ENCODE results near the gene DQX1.

Gene DQX1

GRCh38 chr2:74536166-74536950 is 10.3 kb upstream of the DQX1 start:
- no peak overlapping the region for H3K4me3 ChIP-seq (ENCODE audit: low read length)
- DNase-seq (ENCODE audit: low read depth, low spot score): no peak

DNA sequence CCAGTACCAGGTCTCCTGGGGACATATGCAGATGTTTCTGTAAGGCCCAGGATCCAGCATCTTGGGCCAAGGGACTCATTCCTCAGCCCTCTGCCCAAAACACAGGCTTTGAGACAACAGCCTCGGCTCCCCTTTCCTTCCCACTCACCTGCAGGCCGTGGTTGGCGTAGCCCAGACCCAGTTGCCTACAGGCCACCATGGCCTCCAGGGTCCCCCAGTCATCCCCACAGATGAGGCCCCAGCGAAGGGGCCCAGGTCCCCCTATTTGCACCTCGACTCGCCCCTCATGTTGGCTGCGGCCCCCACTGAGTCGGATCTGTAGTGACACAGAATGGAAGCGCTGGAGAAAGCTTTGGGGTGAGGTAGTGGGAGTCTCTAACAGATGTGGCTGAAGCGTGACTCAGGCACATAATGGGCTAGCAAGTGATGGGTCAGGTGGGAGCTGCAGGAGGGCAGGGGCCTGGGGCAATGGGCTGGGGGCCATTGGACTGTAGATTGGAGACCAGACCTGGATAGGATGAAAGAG is 9.5 kb upstream of the DQX1 start:
- no peak for DNase-seq (ENCODE audit: low read depth, low spot score)

DNA sequence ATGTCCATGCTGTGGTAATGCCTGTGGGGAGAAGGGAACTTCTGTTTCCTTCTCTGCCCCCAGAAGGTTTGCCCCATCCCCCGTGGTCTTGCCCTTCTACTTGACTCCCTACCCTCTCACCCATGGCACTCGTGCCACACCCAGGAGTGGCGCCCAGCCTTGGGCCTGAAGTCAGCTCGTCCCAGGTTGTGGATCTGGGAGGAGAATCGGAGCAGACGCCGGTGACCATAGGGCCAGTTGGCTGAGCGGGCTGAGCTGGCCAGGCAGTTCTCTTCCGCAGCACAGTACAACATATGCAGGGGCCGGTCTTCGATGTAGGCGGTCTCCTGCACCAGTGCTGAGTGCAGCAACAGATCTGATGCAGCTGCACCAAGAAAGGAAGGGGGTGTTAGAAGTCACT is 8.4 kb upstream of the DQX1 start:
- DNase-seq (ENCODE audit: low read depth, low spot score): no peak
- H3K4me3 ChIP-seq (ENCODE audit: low read length): no peak overlapping the region

More for the DNA sequence above, 9.5 kb upstream of the DQX1 start:
- H3K4me3 ChIP-seq (ENCODE audit: low read length): no peak overlapping the region

DNA sequence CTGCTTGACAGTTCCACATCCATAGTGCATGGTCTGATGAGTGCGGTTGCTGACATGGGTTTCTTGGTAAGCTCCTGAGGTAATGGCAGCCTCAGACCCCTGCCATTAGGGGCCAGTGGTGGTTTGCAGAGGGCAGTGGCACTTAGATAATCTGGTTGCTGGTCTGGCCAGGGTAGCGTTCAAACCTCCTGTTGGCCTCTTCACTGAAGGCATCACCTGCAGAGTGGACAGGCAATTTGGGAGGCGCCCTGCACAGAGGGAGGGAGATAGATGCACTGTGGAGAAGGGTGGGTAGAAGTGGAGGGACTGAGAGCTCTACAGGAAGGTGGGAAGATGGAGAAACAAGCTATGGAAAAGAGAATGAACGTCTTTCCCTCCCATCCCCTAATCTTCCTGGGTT is 7.4 kb upstream of the DQX1 start:
- H3K4me3 ChIP-seq (ENCODE audit: low read length): no peak overlapping the region
- DNase-seq (ENCODE audit: low read depth, low spot score): no peak

DNA sequence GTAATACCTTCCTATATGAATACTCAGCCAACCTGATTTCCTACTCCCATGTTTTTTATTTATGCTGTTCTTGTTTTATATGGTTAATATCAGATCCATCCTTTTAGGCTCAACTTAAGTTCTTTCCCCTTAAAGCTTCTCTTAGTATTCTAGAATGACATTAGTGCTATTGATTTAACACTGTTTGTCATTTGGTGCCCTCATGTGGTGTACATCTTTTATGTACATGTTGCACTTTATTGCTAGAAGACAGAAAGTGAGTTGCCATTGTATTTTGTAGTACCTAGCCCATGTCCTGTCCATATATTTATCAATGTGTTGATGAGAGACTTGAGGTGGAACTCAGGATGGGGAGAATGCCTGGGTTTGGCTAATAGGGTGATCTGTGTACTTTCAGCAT is 6.2 kb upstream of the DQX1 start:
- no peak overlapping the region for H3K4me3 ChIP-seq (ENCODE audit: low read length)
- DNase-seq (ENCODE audit: low read depth, low spot score): peak; percentile 60

GRCh38 chr2:74531666-74532065 is 5.6 kb upstream of the DQX1 start:
- DNase-seq (ENCODE audit: low read depth, low spot score): no peak
- no peak overlapping the region for H3K4me3 ChIP-seq (ENCODE audit: low read length)

GRCh38 chr2:74530239-74531187 is 4.5 kb upstream of the DQX1 start:
- peak overlapping the region; percentile 99 for H3K4me3 ChIP-seq (ENCODE audit: low read length)
- no peak for DNase-seq (ENCODE audit: low read depth, low spot score)

DNA sequence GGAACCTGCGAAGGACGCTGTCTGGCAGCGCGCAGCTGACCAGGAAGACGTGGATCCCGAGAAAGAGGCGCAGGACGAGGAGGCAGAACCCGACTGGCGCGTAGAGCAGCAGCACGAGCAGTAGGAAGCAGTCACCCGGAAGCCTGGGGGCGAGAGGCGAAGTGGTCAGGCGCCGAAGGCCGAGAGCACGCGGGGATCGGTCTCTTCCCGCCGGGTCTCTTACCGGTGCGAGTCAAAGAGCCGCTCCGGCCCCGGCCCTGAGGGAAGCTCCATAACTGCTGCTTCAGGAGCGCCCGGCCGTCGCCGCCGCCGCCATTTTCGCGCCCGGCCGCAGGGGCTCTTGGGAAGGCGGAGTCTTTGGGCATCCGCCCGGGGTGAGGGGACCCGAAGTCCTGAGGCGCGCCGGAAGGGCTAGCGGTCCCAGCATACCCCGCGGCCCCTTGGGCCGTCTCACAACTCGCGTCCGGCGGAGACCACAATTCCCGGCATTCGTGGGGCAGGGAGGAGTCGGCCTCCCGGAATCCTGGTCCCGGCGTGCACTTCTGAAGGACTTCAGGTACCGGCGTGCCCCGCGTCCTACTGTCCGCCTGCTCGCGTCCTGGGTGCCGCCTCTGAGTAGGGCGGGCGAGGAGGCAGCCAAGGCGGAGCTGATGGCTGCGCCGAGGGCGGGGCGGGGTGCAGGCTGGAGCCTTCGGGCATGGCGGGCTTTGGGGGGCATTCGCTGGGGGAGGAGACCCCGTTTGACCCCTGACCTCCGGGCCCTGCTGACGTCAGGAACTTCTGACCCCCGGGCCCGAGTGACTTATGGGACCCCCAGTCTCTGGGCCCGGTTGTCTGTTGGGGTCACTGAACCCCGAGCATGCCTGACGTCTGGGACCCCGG is 3.6 kb upstream of the DQX1 start, which contains the start of the genes AUP1 and HTRA2:
AUP1 (minus strand) TSS at position 350 of the 882 bp plus-strand sequence; CDS start at position 273, 77 bp downstream.
HTRA2 (plus strand) TSS at position 577 of the 882 bp plus-strand sequence; CDS start at position 651, 74 bp downstream.
- DNase-seq (ENCODE audit: low read depth, low spot score): peak; percentile 74
- H3K4me3 ChIP-seq (ENCODE audit: low read length): peak within 1 kb of the TSS; percentile 99

DNA sequence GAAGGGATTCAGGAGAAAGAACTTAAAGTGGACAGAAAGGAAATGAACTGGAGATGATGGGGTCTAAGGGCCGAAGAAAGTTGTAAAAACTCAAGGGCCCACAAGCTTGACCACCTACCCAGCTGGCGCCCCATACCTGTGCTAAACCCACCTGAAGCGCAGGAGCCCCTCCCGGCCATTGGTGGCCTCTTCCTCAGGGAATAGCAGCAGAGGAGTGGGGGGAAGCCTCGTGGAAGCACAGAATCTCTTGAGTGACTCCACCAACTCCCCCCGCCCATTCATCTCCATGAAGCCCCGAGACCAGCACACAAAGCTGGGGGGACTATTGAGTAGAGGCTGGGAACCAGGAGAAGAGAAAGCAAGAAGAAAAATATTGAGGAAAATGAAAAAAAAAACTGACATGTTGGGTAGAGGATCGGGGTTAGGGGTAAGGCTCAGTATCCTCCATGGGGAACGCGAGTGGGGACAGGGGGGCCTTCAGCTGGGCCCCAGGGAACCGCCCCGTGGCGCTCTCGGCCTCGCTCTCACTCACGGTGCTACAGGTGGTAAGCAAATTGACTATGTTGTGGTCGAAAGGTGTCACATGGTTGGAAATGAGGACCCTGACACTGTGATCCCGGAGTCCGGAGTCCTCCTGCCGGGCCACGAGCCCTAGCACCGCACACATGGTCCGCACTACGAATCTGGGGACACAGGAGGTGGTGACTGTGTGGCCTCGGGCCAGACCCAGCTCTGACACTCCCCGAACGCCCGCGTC is 2.7 kb upstream of the DQX1 start:
- peak overlapping the region; percentile 99 for H3K4me3 ChIP-seq (ENCODE audit: low read length)
- DNase-seq (ENCODE audit: low read depth, low spot score): no peak

DNA sequence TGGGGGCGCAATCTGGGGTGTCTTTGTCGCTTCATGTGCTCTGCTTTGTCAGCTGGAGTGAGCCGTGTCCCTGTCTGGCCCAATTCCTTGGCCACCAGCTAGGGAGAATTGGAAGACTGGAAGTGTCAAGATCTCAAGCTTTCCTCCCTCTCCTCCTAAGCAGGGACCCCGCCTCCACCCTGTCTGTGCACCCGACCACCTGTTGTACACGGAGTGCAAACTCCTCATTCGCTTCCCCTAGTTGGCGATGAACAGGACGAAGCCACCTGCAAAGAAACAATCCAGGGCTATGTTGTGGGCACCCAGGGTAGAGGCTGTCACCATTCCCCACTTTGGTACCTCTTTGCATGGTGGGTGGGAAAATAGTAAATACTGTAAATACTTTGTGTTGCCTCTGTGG is 1.7 kb upstream of the DQX1 start:
- no peak for DNase-seq (ENCODE audit: low read depth, low spot score)
- peak overlapping the region; percentile 99 for H3K4me3 ChIP-seq (ENCODE audit: low read length)

DNA sequence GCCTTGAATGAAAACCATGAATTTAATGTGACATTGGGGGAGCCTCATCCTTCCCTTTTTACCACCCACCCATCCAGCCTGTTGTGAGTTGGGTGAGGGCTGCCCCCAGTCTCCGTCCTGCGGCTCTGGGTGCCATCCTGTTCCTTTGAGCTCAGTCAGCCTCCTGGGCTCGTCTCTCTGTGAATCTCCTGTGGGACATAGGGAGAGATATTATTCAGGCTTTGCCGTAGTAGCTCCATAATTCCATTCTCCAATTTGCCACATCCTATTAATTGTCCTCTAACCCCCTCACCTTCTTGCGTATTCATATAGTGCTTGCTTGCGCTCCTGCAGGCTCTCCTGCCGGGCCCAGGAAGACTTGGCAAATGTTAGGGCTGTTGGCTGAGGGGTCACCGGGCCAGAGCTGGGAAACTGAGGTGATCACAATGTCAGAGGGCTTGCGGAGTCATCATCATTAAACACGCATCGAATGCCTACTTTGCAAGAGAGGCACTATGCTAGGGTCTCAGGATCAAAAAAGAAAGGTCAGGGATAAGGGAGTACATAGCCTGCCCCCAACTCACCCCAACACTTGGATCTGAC is 709 bp upstream of the DQX1 start:
- no peak for DNase-seq (ENCODE audit: low read depth, low spot score)
- H3K4me3 ChIP-seq (ENCODE audit: low read length): no peak overlapping the region

DNA sequence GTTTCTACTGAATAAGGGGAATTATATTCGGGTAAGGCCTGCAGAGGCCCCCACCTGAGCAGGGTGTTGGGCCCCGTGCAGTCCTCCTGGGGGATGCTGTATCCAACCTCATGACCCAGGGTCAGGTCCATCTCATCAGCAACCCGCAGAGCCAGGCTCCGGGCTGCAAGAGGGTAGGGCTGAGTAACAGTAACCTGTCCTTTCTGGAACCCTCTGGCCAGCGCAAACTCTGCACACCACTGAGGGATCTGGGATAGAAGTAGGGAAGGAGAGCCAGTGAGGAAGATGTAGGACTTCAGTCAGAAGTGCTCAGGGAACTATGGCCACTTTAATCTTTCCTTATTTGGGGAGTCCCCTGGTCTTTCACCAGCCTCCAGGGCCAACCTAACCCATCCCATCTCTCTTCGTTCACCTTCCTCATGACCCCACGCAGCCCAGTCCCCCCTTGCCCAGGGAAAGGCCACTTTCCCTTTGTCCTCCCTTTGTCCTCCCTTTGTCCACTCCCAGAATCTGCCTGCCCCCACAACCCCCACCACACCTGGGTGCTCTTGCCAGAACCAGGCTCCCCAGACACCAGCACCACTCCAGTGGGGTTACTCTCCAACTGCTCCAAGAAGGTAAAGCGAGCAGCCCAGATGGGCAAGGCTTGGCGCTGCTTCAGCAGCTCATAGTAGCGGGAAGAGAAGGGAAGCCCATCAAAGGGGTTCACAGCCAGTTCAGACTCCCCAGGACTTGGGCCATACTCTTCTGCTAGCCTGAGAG is 895 bp downstream of the DQX1 start:
- H3K4me3 ChIP-seq (ENCODE audit: low read length): no peak overlapping the region
- DNase-seq (ENCODE audit: low read depth, low spot score): no peak

- no peak overlapping the region for H3K4me3 ChIP-seq (ENCODE audit: low read length)
- no peak for DNase-seq (ENCODE audit: low read depth, low spot score)
Observed at GRCh38 chr2:74524005-74524404, 2.0 kb downstream of the DQX1 start.

DNA sequence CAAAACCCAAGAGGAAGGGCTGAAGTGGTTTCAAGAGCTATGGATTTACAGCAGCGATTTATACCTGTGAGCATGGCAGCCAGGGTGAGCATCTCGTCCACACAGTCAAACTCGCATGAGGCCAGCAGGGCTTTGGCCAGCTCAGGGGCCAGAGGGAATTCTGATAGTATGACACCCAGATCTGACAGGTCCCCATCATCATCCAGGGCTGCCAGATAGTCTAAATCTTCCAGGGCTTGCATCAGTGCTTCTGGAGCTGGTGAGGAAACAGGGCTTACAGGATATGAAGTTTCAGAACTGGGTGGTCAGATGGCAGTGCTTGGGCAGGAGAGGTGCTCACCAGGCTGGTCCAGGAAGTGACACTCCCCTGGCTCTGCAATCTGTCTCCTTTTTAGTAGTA is 3.5 kb downstream of the DQX1 start:
- H3K4me3 ChIP-seq (ENCODE audit: low read length): no peak overlapping the region
- DNase-seq (ENCODE audit: low read depth, low spot score): no peak

- DNase-seq (ENCODE audit: low read depth, low spot score): no peak
- H3K4me3 ChIP-seq (ENCODE audit: low read length): no peak overlapping the region
Observed at GRCh38 chr2:74516650-74517049, 9.4 kb downstream of the DQX1 start.

DNA sequence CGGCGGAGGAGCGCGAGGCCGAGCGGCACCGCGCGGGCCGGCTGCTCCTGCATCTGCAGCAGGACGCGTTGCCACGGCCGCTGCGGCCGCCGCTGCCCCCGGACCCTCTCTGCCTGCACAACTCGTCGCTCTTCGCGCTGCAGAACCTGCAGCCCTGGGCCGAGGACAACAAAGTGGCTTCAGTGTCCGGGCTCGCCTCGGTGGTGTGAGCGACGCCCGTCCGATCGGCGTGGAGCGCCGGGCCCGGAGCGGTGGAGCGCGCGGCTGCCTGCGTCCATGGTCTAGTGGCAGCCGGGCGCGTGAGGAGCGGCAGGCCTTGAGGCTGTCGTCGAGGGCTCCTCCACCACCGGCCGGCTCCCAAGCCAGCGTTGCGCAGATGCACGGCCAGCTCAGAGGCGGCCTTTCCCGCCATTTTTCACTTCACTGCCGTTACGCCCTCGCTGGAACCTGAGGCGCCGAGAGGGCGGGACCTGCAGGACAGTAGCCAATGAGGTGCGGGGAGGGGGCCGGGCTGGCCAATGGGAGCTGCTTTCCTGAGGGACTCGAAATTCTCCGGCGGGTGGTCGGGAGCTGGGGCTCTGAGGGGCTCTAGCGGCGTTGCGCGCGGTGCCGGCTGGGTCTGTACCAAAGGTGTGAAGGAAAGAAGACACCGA is 9.9 kb downstream of the DQX1 start:
- DNase-seq (ENCODE audit: low read depth, low spot score): no peak
- no peak overlapping the region for H3K4me3 ChIP-seq (ENCODE audit: low read length)
